ENCODE data around the gene RYR3.

RYR3 gene

DNA sequence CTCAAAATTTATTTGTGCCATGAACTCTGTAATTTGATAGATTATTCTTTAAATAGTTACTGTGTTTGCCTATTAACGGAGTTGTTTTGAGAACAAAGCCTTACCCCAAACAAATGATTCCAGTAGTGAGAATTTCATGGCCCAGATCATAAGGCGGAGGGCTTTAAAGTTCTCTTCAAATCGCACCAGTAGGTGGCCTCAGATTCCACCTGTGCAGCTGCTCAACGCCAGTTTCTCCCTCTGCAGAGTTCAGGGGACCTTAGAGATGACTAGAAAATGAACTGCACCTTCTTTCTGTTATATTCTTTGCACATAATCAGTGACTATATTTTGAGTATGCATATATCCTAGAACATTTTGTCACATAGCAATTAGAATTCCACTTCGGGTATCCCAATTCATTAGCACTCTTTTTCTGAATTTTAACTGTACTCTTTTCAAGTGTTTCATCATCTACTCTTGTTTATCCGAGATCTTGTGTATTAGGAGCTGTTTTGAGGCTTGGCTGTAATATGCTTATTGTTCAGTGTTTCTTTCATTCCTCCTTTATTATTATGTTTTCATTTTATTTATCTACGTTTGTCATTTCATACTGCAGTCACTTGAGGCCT, 425.0 kb downstream of the RYR3 start:
- no peak for DNase-seq (ENCODE audit: low read depth, low spot score)
- TF ChIP-seq, protein P1, sequence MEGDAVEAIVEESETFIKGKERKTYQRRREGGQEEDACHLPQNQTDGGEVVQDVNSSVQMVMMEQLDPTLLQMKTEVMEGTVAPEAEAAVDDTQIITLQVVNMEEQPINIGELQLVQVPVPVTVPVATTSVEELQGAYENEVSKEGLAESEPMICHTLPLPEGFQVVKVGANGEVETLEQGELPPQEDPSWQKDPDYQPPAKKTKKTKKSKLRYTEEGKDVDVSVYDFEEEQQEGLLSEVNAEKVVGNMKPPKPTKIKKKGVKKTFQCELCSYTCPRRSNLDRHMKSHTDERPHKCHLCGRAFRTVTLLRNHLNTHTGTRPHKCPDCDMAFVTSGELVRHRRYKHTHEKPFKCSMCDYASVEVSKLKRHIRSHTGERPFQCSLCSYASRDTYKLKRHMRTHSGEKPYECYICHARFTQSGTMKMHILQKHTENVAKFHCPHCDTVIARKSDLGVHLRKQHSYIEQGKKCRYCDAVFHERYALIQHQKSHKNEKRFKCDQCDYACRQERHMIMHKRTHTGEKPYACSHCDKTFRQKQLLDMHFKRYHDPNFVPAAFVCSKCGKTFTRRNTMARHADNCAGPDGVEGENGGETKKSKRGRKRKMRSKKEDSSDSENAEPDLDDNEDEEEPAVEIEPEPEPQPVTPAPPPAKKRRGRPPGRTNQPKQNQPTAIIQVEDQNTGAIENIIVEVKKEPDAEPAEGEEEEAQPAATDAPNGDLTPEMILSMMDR (IDR thresholded peaks at IDR 0.05; ENCODE audit: insufficient read depth, low read length, missing control alignments) = peak; percentile 57
- ChIA-PET POLR2A (no interaction called here), CTCF (interaction anchor here (0.5 to 9.6 kb wide), 31 partner anchors 7 to 564 kb away, joined by 3 to 114 read pairs (median 3); no protein-coding TSS in a partner anchor)
- no peak overlapping the region for H3K4me3 ChIP-seq (ENCODE audit: low read depth, low read length)

DNA sequence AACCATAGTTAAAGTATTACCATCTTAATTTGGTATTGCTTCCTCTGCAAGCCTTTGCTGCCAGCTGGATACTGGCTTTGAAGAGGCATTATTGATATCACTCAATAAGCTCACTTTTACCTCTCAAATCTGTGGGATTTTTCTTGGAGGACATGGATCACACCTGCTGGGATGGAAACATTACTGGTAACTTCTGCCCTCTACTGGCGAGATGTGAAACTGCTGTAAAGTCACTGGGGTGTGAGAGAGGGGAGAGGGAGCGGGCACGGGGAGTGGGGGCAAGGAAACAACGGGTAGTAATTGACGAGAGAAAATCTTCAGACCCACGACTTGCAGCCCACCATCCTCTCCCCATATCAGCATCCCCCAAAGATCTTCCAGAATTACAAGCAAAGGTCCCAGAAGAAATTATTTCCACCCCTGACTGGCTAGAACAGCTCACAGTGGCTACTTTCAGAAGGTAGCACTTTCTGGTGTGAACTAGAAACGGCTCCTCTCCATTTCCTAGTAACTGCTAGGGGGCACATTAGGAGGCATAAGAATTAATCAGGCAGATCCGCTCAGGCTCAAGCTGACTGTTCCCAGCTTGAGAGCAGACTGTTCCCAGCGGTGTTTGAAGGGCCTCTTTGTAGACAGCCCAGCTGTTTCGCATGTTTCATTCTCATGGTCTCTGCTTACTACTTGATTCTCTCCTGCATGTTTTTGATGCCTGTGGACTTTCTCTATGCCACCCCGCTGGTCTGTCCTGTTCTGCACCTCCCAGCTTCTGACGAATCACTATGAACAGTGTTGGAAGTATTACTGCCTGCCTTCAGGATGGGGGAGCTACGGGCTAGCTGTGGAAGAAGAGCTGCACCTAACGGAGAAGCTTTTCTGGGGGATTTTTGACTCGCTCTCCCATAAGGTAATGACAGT, 427.2 kb downstream of the RYR3 start:
- TF ChIP-seq, protein P1 (IDR thresholded peaks at IDR 0.05; ENCODE audit: insufficient read depth, low read length, missing control alignments) = peak; percentile 79
- H3K4me3 ChIP-seq (ENCODE audit: low read depth, low read length) = no peak overlapping the region
- no peak for DNase-seq (ENCODE audit: low read depth, low spot score)
- POLR2A ChIA-PET = no interaction called here
- CTCF ChIA-PET = interaction anchor here (0.6 to 9.6 kb wide), 42 partner anchors 9 to 552 kb away, joined by 3 to 114 read pairs (median 4); partner anchors contain the start of genes CHRM5 and KATNBL1

DNA sequence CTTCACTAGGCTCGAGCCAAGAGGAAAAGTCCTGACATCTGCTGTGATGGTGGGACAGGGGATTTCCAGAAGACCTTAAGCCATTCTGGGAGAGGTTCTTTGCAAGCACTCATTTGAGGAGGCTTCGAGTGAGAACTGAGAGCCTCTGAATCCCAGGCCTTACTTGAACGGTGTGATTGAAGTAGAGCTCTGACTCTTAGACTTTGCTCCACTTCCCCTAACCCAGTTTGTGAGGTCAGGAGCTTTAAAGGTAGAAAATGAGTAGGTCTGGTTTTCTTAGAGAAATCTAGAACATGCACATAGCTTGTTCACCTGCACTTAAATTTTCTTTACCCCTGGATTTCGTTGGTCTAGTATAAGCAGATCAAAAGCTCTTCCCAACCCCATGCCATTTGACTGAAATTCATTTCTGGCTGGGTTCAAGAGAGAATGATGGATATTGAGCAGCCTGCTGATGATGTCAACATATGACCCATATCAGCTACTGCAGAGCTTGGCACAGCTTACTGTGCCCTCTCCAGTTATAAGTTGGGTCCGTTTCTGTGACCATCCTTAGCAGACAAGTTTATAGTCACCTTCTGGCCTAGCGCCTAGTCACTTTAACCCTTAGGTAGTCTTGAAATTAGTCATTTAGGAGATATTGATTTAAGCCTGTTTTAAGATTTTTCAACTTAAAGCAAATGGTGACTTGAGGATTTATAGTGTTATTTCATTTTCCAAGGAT, 428.3 kb downstream of the RYR3 start:
- H3K4me3 ChIP-seq (ENCODE audit: low read depth, low read length) = no peak overlapping the region
- ChIA-PET POLR2A (no interaction called here), CTCF (interaction anchor here (0.6 to 9.6 kb wide), 25 partner anchors 8 to 652 kb away, joined by 3 to 114 read pairs (median 5); partner anchors contain the start of gene CHRM5)
- TF ChIP-seq, protein P1 (IDR thresholded peaks at IDR 0.05; ENCODE audit: insufficient read depth, low read length, missing control alignments) = no peak
- DNase-seq (ENCODE audit: low read depth, low spot score) = no peak

DNA sequence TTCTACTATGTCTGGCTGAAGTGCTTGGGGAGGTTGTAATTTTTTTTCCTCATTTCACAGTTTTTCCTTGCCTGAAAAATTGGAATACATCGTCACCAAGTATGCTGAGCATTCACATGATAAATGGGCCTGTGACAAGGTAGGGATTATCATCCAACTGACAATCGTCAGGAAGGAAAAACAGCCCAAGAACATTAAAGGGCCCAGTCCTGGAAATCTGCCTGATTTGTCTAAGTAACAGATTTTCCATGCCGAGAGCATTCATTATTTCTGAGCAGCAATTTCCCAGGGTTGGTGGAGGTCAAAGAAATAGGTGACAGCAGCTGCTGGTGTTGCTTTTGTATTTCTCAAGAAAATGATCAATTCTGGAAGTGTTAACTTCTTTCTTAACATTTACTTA, 431.5 kb downstream of the RYR3 start:
- TF ChIP-seq, protein P1 (IDR thresholded peaks at IDR 0.05; ENCODE audit: insufficient read depth, low read length, missing control alignments) = no peak
- no peak for DNase-seq (ENCODE audit: low read depth, low spot score)
- CTCF ChIA-PET = interaction anchor here (1.3 kb wide), 1 partner anchor 252 kb away, joined by 3 read pairs; no protein-coding TSS in a partner anchor

DNA sequence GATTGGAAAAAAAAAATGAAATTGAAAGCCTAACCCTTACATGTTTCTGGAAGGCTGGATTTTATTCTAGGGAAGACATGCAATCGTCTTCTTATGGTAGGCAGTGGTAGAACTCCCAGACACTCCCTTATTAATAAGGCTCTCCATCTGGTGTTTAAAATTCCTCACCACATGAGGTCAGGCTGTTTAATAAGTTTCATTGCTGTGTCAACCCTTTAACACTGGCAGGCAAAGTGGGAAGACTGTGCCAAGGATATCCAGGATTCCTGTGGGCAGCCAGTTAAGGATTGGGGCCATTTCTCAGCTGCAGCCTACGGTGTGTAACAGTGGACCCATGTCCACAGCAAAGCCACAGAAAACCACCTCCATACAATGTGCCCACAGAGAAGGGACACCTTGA, 432.0 kb downstream of the RYR3 start:
- no peak overlapping the region for H3K4me3 ChIP-seq (ENCODE audit: low read depth, low read length)
- DNase-seq (ENCODE audit: low read depth, low spot score) = no peak
- POLR2A ChIA-PET = no interaction called here
- CTCF ChIA-PET = interaction anchor here (0.7 to 2.8 kb wide), 2 partner anchors 8 to 233 kb away, joined by 3 to 12 read pairs; no protein-coding TSS in a partner anchor
- TF ChIP-seq, protein P1 (IDR thresholded peaks at IDR 0.05; ENCODE audit: insufficient read depth, low read length, missing control alignments) = no peak

More for the DNA sequence above, 431.5 kb downstream of the RYR3 start:
- H3K4me3 ChIP-seq (ENCODE audit: low read depth, low read length) = no peak overlapping the region
- POLR2A ChIA-PET = no interaction called here
